ENCODE results near the gene NKX2-4.

The NKX2-4 gene

GRCh38 chr20:21380711-21381110 lies 16.6 kb downstream of the NKX2-4 start:
- in situ Hi-C loops (cut with HindIII; ENCODE audit: low sequenced_read_pairs), result no loop called here
- H3K4me3 ChIP-seq (ENCODE audit: low read depth, low read length), result no peak overlapping the region
- TF ChIP-seq CTCF (IDR thresholded peaks at IDR 0.05; ENCODE audit: low read depth, low read length, missing control alignments), result no peak
- no peak for DNase-seq (ENCODE audit: low read depth)

GRCh38 chr20:21378259-21378658 lies 19.1 kb downstream of the NKX2-4 start:
- DNase-seq (ENCODE audit: low read depth), result no peak
- no peak overlapping the region for H3K4me3 ChIP-seq (ENCODE audit: low read depth, low read length)
- in situ Hi-C loops (cut with HindIII; ENCODE audit: low sequenced_read_pairs), result no loop called here
- no peak for TF ChIP-seq CTCF (IDR thresholded peaks at IDR 0.05; ENCODE audit: low read depth, low read length, missing control alignments)

- no peak for TF ChIP-seq CTCF (IDR thresholded peaks at IDR 0.05; ENCODE audit: low read depth, low read length, missing control alignments)
- DNase-seq (ENCODE audit: low read depth), result no peak
- no peak overlapping the region for H3K4me3 ChIP-seq (ENCODE audit: low read depth, low read length)
- in situ Hi-C loops (cut with HindIII; ENCODE audit: low sequenced_read_pairs), result no loop called here
Observed at GRCh38 chr20:21377701-21378100, 19.6 kb downstream of the NKX2-4 start.

GRCh38 chr20:21376626-21377025 lies 20.7 kb downstream of the NKX2-4 start:
- TF ChIP-seq CTCF (IDR thresholded peaks at IDR 0.05; ENCODE audit: low read depth, low read length, missing control alignments), result no peak
- DNase-seq (ENCODE audit: low read depth), result no peak
- in situ Hi-C loops (cut with HindIII; ENCODE audit: low sequenced_read_pairs), result no loop called here
- no peak overlapping the region for H3K4me3 ChIP-seq (ENCODE audit: low read depth, low read length)

GRCh38 chr20:21373436-21373835 lies 23.9 kb downstream of the NKX2-4 start:
- in situ Hi-C loops (cut with HindIII; ENCODE audit: low sequenced_read_pairs), result no loop called here

GRCh38 chr20:21372016-21372415 lies 25.3 kb downstream of the NKX2-4 start:
- H3K4me3 ChIP-seq (ENCODE audit: low read depth, low read length), result no peak overlapping the region
- DNase-seq (ENCODE audit: low read depth), result no peak
- TF ChIP-seq CTCF (IDR thresholded peaks at IDR 0.05; ENCODE audit: low read depth, low read length, missing control alignments), result no peak
- in situ Hi-C loops (cut with HindIII; ENCODE audit: low sequenced_read_pairs), result no loop called here

More at GRCh38 chr20:21373436-21373835, 23.9 kb downstream of the NKX2-4 start:
- no peak overlapping the region for H3K4me3 ChIP-seq (ENCODE audit: low read depth, low read length)
- DNase-seq (ENCODE audit: low read depth), result no peak
- no peak for TF ChIP-seq CTCF (IDR thresholded peaks at IDR 0.05; ENCODE audit: low read depth, low read length, missing control alignments)

- no peak for TF ChIP-seq CTCF (IDR thresholded peaks at IDR 0.05; ENCODE audit: low read depth, low read length, missing control alignments)
- H3K4me3 ChIP-seq (ENCODE audit: low read depth, low read length), result no peak overlapping the region
- in situ Hi-C loops (cut with HindIII; ENCODE audit: low sequenced_read_pairs), result no loop called here
- no peak for DNase-seq (ENCODE audit: low read depth)
Observed at GRCh38 chr20:21371193-21371592, 26.1 kb downstream of the NKX2-4 start.

Data from astrocyte of the cerebellum (primary cell).